Gastroesophageal sphincter (tissue), 4 donors: ENCODE results near the gene IQSEC1. TPM values are rescaled to one million over a fixed set of nuclear protein-coding genes. Genes with fewer than 3 reads are reported as not detected.

ENCODE experiments used
- ATAC-seq: fragments of 150-250 bp; one replicate; pipeline ENCODE4 v1.9.1; 2016; ENCODE audit warnings: mild to moderate bottlenecking, moderate library complexity
- H3K27ac ChIP-seq, 4 donors: fragments of 200-600 bp; sonication (generic) in 3 of 4; 1 replicate in 3 of 4; 2 replicates in 1 of 4; pipeline ENCODE4 v1.5.1; 2016 to 2019
- H3K27me3 ChIP-seq: fragments of 200-600 bp; sonication (generic); one replicate; pipeline ENCODE4 v1.5.1; 2019
- H3K36me3 ChIP-seq, 2 donors: fragments of 200-600 bp; sonication (generic); one replicate each; pipeline ENCODE4 v1.5.1; 2019; ENCODE audit warnings: control low read depth in 1 of 2
- H3K4me1 ChIP-seq, 3 donors: fragments of 200-600 bp; sonication (generic); 1 replicate in 2 of 3; 2 replicates in 1 of 3; pipeline ENCODE4 v1.5.1; 2016 to 2019; ENCODE audit warnings: control low read depth in 2 of 3
- H3K4me3 ChIP-seq, 2 donors: fragments of 200-600 bp; sonication (generic); one replicate each; pipeline ENCODE4 v1.5.1; 2019; ENCODE audit warnings: mild to moderate bottlenecking in 1 of 2, moderate library complexity in 1 of 2
- H3K9me3 ChIP-seq, 3 donors: fragments of 200-600 bp; sonication (generic); one replicate each; pipeline ENCODE4 v1.5.1; 2017 to 2019; ENCODE audit warnings: control low read depth in 2 of 3
- CTCF ChIP-seq, 4 experiments: fragments of 200-600 bp in 2 of 4; fragments of 450-650 bp in 2 of 4; sonication (generic) in 1 of 4; IDR thresholded peaks; one replicate each; pipeline ENCODE4 v1.5.1; 2017 to 2019; ENCODE audit warnings: antibody characterized with exemption in 4 of 4, mild to moderate bottlenecking in 2 of 4, moderate library complexity in 2 of 4
- EP300 ChIP-seq: sonication (generic); formaldehyde crosslinking; IDR thresholded peaks from one replicate; pipeline ENCODE4 v1.6.1; 2017; ENCODE audit warnings: antibody characterized with exemption, mild to moderate bottlenecking
- POLR2A ChIP-seq, 2 donors: fragments of 450-650 bp; IDR thresholded peaks; one replicate each; pipeline ENCODE4 v1.6.1; 2017; ENCODE audit warnings: antibody characterized with exemption in 2 of 2, mild to moderate bottlenecking in 2 of 2, moderate library complexity in 1 of 2
- POLR2AphosphoS5 ChIP-seq: sonication (generic); formaldehyde crosslinking; IDR thresholded peaks from one replicate; pipeline ENCODE4 v1.6.1; 2017; ENCODE audit warnings: antibody characterized with exemption
- WGBS, 2 donors: methylation state at CpG; one replicate each; pipeline ENCODE4 v1.1.5; 2018; ENCODE audit warnings: low coverage in 1 of 2; 5-methylcytosine and 5-hydroxymethylcytosine counted together
- total RNA-seq, 4 donors: library from RNA; depleted of rRNA; stranded (reverse); fragments of >200 nt; gene quantifications; one replicate each; pipeline ENCODE4 v1.1.0, GENCODE V29; 2016

IQSEC1 gene
- total RNA-seq, 4 donors from 2014 or later, result 49.5 to 104 (median 61.7) TPM

DNA sequence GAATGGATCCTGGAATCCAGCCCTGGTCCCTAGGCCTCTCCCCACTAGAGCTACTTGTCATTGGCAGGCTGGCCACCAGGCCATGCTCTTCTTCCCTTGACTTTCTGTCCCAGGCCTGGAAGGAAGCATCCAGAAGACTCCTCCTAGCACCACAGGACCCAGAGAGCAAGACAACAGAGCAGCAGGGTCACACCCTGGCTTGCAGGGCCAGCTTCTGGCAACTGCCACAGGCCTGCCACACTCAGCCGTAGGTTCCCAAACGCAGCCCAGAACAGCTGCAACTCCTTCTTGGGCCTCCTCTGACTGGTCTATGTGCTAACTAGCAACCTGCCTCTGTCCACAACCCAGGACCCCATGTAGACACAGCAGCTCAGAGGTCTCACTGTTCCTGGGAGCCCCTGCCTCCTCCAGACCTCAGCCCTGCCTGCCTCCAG is 195.1 kb downstream of the IQSEC1 start:
- TF ChIP-seq POLR2AphosphoS5 (no peak), POLR2A (IDR thresholded peaks at IDR 0.05) (no peak), EP300 (no peak), CTCF (IDR thresholded peaks at IDR 0.05) (no peak)
- peaks cover 0 to 11% (median 8%) of the 10 kb centered on the region in 3 donors for H3K4me1 ChIP-seq
- no peaks in the 10 kb centered on the region for H3K9me3 ChIP-seq
- H3K27ac ChIP-seq, result no peak overlapping the region
- H3K4me3 ChIP-seq, result no peak overlapping the region
- WGBS, 2 donors, result 80% methylated on average over 1 of the region's 2 CpGs; no CpG with 5 or more reads in 1 of the 2 donors
- H3K27me3 ChIP-seq, result peaks cover 6% of the 10 kb centered on the region
- no peaks in the 10 kb centered on the region for H3K36me3 ChIP-seq
- no peak for ATAC-seq

DNA sequence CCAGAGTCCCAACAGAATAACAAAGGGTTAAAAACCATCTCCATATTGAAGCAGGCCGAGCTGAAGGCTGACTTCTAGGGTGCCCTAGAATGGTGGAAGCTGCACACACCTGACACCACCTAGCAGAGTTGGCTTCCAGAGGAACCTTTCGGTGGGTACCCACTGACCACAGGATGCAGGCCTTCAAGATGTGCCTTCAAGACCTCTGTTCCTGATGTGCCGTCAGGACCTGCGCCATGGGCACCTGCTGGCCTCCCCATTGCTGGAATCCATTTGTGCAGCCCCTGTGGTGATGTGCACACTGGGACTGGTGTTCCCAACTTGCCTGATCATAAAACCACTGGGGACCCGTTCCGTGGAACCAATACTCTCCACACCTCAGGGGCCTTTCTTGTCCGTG is 196.2 kb downstream of the IQSEC1 start:
- ATAC-seq, result no peak
- WGBS, 2 donors, result 92 to 100% methylated on average over 1 to 4 of the region's 7 CpGs
- no peak for TF ChIP-seq POLR2A (IDR thresholded peaks at IDR 0.05)
- TF ChIP-seq CTCF (IDR thresholded peaks at IDR 0.05), result no peak
- TF ChIP-seq EP300, result no peak
- no peak for TF ChIP-seq POLR2AphosphoS5
- Histone ChIP-seq H3K4me1 (peaks cover 0 to 11% (median 8%) of the 10 kb centered on the region in 3 donors), H3K4me3 (no peak overlapping the region), H3K27me3 (peaks cover 6% of the 10 kb centered on the region), H3K27ac (no peak overlapping the region), H3K36me3 (no peaks in the 10 kb centered on the region), H3K9me3 (no peaks in the 10 kb centered on the region)

- Histone ChIP-seq H3K4me3 (peak overlapping the region; percentile 9 to 48), H3K36me3 (no peaks in the 10 kb centered on the region), H3K4me1 (peaks cover 0 to 11% (median 8%) of the 10 kb centered on the region in 3 donors), H3K27me3 (peaks cover 6% of the 10 kb centered on the region), H3K27ac (no peak overlapping the region), H3K9me3 (no peaks in the 10 kb centered on the region)
- no peak for TF ChIP-seq POLR2A (IDR thresholded peaks at IDR 0.05)
- TF ChIP-seq CTCF (IDR thresholded peaks at IDR 0.05), result peak in 3 of 4 experiments; percentile 20 to 52 (median 33)
- no CpG with 5 or more reads among the region's 60 CpGs for WGBS, 2 donors
- peak; percentile 66 for ATAC-seq
Observed at GRCh38 chr3:12875857-12876836, 197.1 kb downstream of the IQSEC1 start.

DNA sequence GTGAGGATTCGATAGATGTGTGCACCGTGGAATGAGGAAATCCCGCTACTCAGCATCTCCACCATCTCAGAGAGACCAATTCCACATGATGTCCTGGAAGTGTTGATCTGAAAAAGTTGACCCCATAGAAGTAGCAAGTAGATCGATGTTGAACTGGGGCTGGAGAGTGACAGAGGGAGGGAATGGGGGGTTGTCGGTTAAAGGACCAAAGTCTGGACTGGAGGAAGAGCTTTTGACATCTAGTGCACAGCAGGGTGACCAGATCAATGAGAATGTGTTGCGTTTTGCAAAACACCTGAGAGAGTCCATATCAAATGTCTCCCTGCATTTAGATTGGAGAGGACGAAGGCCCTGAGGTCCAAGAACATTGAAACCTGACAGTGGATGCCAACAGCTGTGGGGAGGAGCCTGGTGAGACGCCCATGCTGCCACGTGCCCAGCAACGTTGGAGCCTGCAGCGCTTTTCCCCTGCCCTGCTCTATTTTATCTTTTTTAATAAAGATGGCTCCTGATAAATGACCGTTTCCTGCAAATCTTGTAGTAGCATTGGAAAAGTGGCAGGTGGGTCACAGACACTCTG is 201.7 kb downstream of the IQSEC1 start:
- Histone ChIP-seq H3K9me3 (no peaks in the 10 kb centered on the region), H3K4me3 (no peak overlapping the region), H3K27me3 (peaks cover 4% of the 10 kb centered on the region), H3K27ac (no peak overlapping the region), H3K36me3 (no peaks in the 10 kb centered on the region), H3K4me1 (peaks cover 0 to 24% (median 18%) of the 10 kb centered on the region in 3 donors)
- TF ChIP-seq CTCF (IDR thresholded peaks at IDR 0.05) (no peak), POLR2AphosphoS5 (no peak), POLR2A (IDR thresholded peaks at IDR 0.05) (no peak), EP300 (no peak)
- no peak for ATAC-seq
- WGBS, 2 donors, result 82 to 84% methylated on average over 11 to 12 of the region's 12 CpGs
